Measurements from ENCODE around the gene KRT12. TPM values are rescaled to one million over a fixed set of nuclear protein-coding genes. Genes with fewer than 3 reads are reported as not detected.

KRT12 gene
- total RNA-seq, 3 donors from 2014 or later (not counting 1 experiment from before 2014, with no cell fraction given) = not detected

DNA sequence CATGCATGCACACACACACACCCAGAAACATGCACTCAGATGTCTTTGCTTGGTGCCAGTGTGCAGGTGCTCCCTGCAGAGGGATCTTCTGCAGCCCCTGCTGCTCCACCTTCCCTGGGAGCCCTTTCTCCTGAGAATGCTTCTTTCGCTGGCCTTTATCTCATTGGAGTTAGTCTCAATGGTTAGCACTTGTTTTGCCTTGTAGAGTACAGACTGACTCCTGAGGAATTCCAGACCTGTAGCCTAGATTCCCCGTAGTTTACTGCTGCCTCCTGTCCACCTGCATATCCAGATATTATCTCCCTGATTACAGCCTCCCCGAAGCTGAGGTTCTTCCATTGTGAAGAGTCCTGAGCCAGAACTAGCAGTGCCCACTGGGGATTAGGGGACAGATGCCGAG is 3.1 kb upstream of the KRT12 start:
- Histone ChIP-seq H3K27ac (ENCODE audit: low read length) (no peak overlapping the region), H3K27me3 (ENCODE audit: control insufficient read depth, insufficient read depth, low read length) (peaks cover 11% of the 10 kb centered on the region), H3K4me1 (ENCODE audit: control insufficient read depth, insufficient read depth, low read length) (no peaks in the 10 kb centered on the region), H3K36me3 (ENCODE audit: control insufficient read depth, insufficient read depth, low read length) (no peaks in the 10 kb centered on the region), H3K4me3 (ENCODE audit: low read length) (no peak overlapping the region), H3K9me3 (ENCODE audit: control insufficient read depth, insufficient read depth, low read length) (no peaks in the 10 kb centered on the region)
- TF ChIP-seq CTCF (IDR thresholded peaks at IDR 0.05) = no peak
- intact Hi-C loops (cut with micrococcal nuclease) = no loop called here
- ATAC-seq (no peak), DNase-seq (no peak)
- no peaks in the 10 kb centered on the region for H3K4me1 Mint-ChIP-seq
- H3K27me3 Mint-ChIP-seq (ENCODE audit: low read depth in 2 of 2) = peaks cover 24 to 51% of the 10 kb centered on the region in 2 donors
- no peaks in the 10 kb centered on the region for H3K36me3 Mint-ChIP-seq
- H3K9me3 Mint-ChIP-seq = no peaks in the 10 kb centered on the region
- no peak overlapping the region for H3K4me3 Mint-ChIP-seq
- 69% methylated on average over 4 of the region's 4 CpGs for WGBS (ENCODE audit: insufficient coverage)
- H3K27ac Mint-ChIP-seq = no peak overlapping the region

DNA sequence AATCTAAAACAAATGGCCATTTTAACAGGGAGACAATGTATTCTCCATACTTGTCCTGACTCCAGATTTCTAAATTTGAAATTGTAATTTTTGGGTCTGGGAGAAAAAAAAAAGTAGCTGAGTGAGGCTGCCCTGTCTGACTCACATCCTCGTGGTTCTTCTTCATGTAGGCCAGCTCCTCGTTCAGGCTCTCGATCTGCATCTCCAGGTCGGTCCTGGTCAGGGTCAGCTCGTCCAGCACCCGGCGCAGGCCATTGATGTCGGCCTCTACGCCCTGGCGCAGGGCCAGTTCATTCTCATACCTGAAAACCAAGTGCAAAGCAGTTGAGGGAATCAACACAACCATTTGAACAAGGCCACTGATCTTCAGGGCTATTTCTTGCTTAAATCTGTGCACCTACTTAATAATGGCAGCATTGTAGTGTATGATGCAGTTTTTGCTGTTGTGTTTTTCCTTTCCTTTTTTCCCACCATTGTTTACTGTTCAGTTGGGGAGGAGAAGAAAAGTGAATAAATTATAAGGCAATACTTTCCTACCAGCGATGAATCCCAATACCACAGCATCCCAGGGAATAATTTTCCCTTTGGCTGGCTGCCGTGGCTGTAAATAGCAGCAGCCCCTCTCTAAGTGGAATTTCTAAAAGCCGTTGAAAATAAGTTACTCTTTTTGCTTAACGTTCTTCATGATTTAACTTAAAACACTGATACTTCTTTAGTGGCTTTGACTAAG is 2.2 kb downstream of the KRT12 start:
- H3K4me3 Mint-ChIP-seq = no peak overlapping the region
- intact Hi-C loops (cut with micrococcal nuclease) = no loop called here
- H3K4me1 ChIP-seq (ENCODE audit: control insufficient read depth, insufficient read depth, low read length) = no peaks in the 10 kb centered on the region
- H3K9me3 Mint-ChIP-seq = no peaks in the 10 kb centered on the region
- no peak overlapping the region for H3K4me3 ChIP-seq (ENCODE audit: low read length)
- TF ChIP-seq CTCF (IDR thresholded peaks at IDR 0.05) = no peak
- no peaks in the 10 kb centered on the region for H3K36me3 Mint-ChIP-seq
- WGBS (ENCODE audit: insufficient coverage) = 88% methylated on average over 14 of the region's 14 CpGs
- H3K36me3 ChIP-seq (ENCODE audit: control insufficient read depth, insufficient read depth, low read length) = no peaks in the 10 kb centered on the region
- no peak overlapping the region for H3K27ac ChIP-seq (ENCODE audit: low read length)
- H3K9me3 ChIP-seq (ENCODE audit: control insufficient read depth, insufficient read depth, low read length) = no peaks in the 10 kb centered on the region
- ATAC-seq (no peak), DNase-seq (no peak)
- H3K27ac Mint-ChIP-seq = no peak overlapping the region
- no peaks in the 10 kb centered on the region for H3K4me1 Mint-ChIP-seq
- peaks cover 16 to 49% of the 10 kb centered on the region in 2 donors for H3K27me3 Mint-ChIP-seq (ENCODE audit: low read depth in 2 of 2)
- peaks cover 4% of the 10 kb centered on the region for H3K27me3 ChIP-seq (ENCODE audit: control insufficient read depth, insufficient read depth, low read length)

DNA sequence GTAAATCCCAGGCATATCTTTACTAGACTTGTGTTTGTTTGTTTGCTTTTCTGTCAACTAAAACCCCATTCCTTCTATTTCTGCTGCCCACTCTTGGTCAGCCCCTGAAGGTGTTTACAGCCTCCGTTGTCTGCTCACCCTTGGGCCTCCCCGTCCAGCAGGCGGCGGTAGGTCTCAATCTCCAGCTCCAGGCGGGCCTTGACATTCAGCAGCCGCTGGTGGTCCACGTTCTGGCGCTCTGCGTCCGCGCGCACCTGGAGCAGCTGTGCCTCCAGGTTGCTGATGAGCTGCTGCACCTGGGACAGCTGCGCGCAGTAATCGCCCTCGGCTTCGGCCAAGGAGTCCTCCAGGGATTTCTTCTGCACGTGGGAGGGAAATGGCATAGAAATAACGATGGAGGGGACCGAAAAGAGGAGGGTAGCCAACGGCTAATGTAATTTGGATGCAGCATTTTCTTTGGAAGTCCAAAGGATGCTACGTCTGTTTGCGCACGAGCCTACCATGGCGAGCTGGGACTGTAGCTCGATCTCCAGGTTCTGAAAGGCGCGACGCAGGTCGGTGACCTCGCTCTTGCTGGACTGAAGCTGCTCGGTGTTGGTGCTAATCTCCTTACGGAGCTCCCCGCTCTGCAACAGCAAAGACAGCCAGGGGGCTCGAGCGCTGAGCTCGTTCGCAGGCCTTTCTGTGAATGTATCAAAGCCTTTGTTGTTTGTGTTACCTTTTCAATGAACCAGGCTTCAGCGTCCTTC is 3.9 kb downstream of the KRT12 start:
- peaks cover 3% of the 10 kb centered on the region for H3K27me3 ChIP-seq (ENCODE audit: control insufficient read depth, insufficient read depth, low read length)
- H3K9me3 Mint-ChIP-seq = no peaks in the 10 kb centered on the region
- H3K27ac ChIP-seq (ENCODE audit: low read length) = no peak overlapping the region
- no peaks in the 10 kb centered on the region for H3K9me3 ChIP-seq (ENCODE audit: control insufficient read depth, insufficient read depth, low read length)
- DNase-seq = peak in 1 of 2 donors; percentile 11
- H3K36me3 ChIP-seq (ENCODE audit: control insufficient read depth, insufficient read depth, low read length) = no peaks in the 10 kb centered on the region
- intact Hi-C loops (cut with micrococcal nuclease) = no loop called here
- no peaks in the 10 kb centered on the region for H3K36me3 Mint-ChIP-seq
- H3K4me1 Mint-ChIP-seq = no peaks in the 10 kb centered on the region
- 68% methylated on average over 39 of the region's 39 CpGs for WGBS (ENCODE audit: insufficient coverage)
- ATAC-seq = no peak
- peaks cover 16 to 56% of the 10 kb centered on the region in 2 donors for H3K27me3 Mint-ChIP-seq (ENCODE audit: low read depth in 2 of 2)
- no peak overlapping the region for H3K27ac Mint-ChIP-seq
- TF ChIP-seq CTCF (IDR thresholded peaks at IDR 0.05) = no peak
- H3K4me1 ChIP-seq (ENCODE audit: control insufficient read depth, insufficient read depth, low read length) = no peaks in the 10 kb centered on the region
- no peak overlapping the region for H3K4me3 ChIP-seq (ENCODE audit: low read length)
- no peak overlapping the region for H3K4me3 Mint-ChIP-seq

All from natural killer cell (primary cell).